GM19395 (cell line): Measurements from ENCODE around the gene KRT37.
"Not testable (repeated sequence)": the region's sequence is repeated elsewhere in the genome, so short reads cannot be mapped to it uniquely, and the experiment has no call there.

Source experiments
- ATAC-seq: cut with Tn5 transposase; IDR thresholded peaks from one replicate; pipeline ENCODE4 v1.9.1; 2021; ENCODE audit warnings: mild to moderate bottlenecking, moderate library complexity; ENCODE audit not compliant: unreplicated experiment

KRT37 gene

DNA sequence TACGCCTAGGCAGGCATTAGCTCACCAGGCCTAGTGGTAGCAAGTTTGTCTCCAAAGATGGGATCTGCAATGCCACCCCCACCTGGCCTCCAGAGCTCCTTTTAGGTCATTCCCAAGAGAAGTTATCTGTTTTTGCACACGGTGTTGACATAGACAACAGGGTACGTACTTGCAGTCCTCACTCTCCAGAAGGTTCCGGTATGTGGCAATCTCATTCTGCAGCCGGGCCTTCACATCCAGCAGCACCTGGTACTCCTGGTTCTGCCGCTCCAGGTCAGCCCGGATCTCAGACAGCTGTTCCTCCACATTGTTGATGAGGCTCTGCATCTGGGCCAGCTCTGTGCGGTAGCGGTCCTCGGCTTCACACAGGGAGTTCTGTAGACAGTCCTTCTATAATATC, 17.2 kb downstream of the KRT37 start:
- ATAC-seq: no peak

DNA sequence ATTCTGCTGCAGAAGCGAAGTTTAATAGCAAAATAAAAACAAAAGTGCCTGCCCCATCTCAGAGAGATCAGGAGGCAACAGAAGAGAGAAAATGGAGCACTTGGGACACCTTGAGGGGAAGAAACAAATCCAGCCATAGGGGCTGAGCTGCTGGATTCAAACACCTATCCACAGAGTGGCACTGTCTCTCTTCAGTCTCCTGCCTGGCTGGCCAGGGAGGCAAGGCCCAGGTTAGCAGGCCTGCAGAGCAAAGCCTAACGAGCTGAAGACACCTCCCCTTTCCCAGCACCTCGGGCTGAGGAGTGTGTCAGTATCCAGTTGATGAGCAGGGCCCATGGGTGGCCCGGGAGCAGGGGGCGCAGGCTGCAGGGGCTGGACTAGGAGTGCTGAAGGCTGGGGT, 18.2 kb downstream of the KRT37 start:
- no peak for ATAC-seq

DNA sequence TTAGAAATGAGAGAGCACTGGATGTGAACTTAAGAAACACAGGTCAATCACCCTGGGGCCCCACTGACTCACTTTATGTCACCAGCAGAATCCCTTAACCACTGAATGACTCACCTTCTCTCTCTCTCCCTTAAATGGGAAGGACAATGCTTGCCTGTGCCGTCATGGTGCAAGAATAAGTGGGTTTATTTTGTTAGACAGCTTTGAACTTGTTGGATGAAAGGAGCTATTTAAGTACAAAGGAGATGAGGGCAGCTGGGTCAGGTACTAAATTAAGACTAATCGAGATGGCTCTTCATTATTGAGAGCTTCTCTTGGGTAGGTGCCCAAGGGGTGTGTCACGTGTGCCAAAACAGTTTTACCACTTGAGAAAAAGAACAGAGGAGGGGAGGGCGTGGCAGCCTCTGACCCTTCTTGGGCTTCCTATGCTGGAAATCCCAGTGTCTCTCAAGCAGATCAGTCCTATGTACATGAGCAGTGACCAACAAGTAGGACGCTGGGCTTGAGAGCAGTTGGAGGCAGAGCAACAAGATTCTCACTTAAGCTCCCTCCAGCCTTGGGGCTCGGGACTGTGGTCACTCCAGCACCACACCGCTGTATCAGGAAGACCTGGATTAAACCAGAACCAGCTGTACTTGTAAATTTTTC, 20.2 kb downstream of the KRT37 start:
- ATAC-seq: no peak

DNA sequence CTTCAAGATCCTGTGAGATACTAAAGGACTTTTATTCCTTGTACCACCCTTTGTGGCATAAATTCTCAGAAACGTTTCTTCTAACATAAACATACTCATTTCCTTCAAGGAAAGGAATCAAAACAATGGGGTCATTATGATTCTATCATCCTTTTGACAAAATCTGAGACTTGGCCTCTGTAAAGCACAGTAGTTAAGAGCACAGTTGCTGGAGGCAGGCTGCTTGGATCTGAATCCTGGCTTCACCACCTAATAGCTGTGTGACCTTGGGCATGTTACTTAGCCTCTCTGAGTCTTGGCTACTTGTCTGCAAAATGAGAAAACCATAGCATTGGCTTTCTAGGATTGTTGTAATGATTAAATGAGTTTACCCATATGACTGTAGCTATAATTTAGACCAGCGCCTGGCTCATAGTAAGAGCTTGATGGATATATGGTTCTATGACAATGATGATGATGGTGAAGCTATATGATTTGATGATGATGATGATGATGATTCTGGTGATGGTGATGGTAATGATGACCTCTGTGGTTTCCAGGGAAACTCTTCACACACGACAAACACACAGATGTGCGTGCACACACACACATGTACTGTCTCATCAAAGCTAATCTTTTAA, 20.9 kb downstream of the KRT37 start:
- ATAC-seq: no peak

DNA sequence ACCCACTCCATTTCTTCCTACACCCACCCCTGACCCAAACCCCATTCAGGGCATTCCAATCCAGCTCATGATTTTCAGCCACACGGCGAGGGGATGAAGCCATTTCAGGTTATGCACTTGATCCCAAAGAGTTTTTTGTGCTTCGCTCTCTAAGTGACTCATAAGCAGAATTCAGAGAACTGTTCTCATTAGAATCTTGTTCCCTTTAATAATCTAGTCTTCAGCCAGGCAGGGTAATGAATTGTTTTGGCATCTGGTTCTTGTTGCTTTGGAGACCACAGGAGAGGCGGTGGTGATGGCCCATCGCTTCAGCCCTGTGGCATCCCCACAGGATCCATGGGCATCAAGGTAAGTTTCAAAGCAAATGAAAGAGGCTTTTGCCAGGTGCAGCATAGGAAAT, 22.2 kb downstream of the KRT37 start:
- no peak for ATAC-seq

DNA sequence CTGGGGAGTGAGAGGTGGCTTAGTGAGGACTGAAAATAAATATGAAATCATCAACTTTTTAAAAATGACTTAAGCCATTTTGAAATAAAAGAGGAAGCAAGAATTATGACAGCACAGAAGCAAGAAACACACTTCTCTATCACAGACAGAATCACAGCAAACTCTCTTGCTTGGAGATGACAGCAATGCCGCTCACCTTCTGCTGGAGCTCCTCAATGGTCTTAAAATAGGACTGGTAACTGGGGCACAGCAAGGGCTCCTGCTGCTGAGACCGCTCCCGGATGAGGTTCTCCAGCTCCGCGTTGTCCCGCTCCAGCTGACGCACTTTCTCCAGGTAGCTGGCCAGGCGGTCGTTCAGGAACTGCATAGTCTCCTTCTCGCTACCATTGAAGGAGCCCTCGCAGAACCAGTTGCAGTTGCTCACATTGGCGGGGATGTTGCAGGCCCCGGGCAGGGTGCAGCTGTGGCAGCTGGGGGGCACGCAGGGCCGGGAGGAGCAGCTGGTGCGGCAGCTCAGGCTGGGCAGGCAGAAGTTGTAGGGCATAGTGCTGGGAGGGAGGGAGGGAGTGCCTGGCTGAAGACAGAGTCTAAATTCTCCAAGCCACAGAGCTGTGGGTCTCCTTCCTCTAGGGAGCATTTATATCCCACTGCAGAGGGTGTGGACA, 27.3 kb downstream of the KRT37 start, which contains the start of gene KRT31:
KRT31 (minus strand) TSS at position 613 of the 665 bp plus-strand sequence; CDS start at position 544, 69 bp downstream.
- ATAC-seq: no peak

DNA sequence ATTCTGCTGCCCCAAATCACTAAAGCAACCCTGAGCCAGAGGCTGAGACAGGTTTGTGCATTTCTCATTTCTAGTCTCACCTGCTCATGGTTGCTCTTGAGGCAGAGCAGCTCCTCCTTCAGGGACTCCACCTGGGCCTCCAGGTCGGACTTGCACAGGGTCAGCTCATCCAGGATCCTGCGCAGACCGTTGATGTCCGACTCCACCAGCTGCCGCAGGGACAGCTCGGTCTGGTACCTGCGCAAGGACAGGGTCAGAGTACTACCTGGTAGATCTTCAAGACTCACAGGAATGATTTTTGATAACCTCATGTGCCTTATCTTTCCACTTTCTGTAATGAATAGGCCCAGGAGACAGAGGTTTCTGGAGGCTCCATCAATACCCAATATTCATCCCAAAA, 28.0 kb downstream of the KRT37 start:
- no peak for ATAC-seq

DNA sequence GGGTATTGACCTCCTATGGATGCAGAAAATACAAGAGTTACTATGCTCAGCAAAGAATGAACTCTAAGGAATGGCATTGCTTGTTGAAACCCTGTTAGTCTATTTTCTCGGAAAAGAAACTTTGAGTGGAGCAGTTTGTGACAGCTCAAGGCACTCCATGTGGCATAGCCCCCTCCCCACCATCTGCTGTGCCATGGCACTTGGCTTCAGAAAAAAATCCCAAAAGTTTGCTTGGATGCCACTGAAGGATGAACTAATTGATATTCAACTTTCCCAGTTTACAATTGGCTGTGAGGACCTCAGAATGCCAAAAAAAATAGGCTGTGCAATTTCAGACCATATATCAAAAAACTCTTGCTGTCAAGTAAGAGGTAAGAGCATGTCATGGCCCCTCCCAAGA, 28.8 kb downstream of the KRT37 start:
- no peak for ATAC-seq

DNA sequence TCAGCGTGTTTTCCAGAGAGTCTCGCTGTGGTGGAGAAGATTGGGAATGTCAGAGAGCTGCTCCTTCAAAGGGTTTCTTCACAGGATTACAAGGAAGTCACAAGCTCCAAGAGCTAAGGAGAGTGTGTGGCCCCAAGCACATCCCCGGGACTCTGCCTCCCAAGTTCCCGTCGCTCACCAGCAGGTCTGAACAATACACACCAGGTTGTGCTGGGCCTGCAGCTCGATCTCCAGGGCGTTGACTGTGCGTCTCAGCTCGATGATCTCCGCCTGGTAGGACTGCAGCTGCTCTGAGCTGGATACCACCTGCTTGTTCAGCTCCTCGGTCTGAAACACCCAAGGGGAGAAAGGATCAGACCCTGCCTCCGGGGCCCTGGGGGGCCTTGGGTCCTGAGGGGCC, 29.3 kb downstream of the KRT37 start:
- ATAC-seq: not testable (repeated sequence)

DNA sequence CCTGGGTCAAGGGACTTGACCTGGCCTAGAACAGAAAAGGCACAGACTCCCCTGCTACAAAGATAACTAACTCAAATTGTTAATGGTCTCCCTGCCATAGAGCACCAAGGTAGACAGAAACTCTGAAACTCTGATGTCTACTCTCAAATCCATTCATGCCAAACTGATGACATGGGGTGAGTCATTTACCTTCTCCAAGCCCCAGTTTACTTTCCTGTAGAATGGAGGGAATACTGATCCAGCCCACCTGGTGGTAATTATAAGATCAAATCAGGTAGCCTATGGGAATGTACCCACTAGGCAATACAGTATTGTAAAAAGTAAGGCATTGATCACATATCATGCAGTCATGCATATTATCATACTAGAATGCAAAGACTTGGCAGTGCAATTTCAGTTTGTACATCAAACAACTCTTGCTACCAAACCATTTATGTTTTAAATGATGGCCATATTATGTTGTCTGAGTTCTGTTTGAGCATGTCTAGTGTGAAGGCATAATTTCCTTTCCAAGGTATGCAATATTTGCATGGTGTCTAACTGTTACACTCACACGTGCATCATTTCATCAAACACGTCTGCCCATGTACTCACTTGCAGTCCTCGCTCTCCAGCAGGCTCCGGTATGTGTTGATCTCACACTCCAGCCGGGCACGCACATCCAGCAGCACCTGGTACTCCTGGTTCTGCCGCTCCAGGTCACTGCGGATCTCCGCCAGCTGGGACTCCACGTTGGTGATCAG, 30.0 kb downstream of the KRT37 start:
- ATAC-seq: no peak

DNA sequence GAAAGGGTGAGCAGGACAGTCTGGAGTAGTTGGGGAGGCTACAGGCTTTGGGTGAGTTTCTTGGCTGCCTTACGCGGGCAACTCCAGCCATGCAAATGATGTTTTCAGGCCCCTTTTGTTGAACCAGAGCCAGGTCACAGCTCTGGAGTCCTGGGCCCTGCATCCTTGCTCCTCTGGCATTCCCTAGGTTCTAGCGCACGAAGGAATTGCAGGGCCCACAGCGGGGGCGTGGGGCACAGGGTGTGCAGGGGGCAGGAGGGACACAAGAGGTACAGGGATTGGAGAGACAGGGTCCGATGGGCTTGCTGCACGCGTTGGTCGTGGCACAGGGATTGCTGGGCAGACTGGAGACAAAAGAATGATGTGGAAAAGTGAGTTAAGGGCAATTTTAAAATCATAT, 30.6 kb downstream of the KRT37 start:
- ATAC-seq: no peak

DNA sequence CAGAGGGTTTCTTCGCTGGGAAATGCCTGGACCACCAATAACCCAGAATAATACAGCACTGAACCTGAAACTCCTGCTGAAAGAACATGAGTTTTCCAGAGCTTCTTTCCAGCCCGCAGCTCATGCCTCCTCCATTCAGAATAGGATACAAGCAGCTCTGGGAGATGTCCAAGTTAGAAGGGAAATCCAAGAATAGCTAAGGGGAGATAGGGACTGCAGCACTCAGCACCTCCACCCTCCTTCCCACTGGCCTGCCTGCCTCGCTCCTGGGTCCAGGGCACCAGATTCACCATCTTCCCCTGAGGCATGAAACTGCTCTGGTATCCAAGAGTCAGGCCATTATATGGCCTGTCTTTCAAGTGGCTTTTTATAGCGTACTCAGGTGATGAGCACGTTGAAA, 31.1 kb downstream of the KRT37 start:
- no peak for ATAC-seq

DNA sequence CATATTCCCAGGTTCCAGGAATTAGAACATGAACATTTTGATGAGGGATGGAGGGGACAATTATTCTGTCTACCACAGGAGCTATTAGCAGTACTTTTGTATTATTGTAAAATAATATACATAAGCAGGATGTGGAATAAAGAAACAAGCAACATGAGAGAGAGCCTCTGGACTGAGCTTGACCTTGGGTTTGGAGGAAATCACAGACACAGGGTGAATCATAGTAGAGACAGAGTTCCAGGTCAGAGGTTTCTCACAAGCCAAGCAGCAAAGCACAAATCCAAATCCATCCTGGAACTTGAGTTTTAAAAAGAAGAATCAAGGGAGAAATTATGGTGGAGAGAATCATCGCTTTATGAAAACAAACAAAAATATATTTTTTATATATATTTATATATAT, 32.1 kb downstream of the KRT37 start:
- no peak for ATAC-seq

DNA sequence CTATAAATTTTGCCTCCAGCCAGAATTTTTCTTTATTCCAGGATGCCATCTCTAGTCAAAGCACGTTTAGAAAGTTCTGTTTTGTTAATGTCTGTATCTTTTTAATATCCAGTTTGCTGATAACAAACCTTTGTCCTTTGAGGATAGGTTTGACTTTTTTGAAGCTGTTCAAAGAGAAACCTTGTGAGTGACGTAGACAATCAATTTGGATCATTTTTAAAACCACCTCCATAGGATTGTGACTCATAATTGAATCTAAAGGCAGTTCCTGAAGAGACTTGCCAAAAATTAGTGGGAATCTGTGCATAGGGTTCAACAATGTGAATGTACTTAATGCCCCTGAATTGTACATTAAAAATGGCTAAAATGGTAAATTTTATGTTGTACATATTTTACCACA, 32.9 kb downstream of the KRT37 start:
- no peak for ATAC-seq

DNA sequence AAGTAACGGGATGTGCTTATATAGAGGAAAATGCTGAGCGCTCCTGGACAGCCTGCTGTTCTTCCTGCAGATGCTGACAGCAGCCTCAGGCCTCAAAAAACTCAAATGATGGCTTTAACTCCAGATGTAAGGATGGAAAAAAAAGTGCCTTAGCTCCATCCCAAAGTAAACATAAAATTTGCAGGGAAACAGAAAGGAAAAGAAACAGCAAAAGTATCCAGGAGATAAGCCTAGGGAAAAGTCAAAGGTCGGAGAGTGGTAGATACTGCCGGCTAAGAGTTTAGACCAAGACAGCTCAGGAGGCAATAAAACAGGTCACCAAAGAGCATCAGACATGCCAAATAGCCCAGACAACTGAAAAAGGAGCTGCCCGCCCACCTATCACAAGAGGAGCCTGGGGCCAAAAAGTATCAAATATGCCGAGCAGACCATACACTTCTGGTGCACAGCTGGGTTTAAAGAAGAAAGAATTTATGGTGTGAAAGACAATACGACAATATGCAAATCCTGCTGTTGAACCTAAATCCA, 33.9 kb downstream of the KRT37 start:
- ATAC-seq: no peak

DNA sequence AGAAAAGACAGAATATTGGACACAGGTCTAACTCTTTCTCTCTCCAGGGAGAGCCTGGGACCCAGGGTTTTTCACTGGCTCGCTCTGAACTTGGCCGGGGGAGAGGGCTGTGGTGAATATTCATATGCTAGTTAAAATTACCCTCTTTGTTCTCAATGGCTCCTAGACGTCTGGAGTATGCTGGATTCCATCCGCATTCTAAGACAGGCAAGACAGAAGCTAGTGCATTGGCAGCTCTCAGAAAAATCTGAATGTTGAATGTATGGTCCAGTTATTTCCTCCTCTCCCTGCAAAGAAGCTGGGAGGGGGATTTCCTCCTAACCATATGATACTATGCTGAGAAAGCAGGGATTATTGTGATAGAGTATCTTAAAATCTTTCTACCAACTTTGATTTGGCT, 36.7 kb downstream of the KRT37 start:
- ATAC-seq: no peak

DNA sequence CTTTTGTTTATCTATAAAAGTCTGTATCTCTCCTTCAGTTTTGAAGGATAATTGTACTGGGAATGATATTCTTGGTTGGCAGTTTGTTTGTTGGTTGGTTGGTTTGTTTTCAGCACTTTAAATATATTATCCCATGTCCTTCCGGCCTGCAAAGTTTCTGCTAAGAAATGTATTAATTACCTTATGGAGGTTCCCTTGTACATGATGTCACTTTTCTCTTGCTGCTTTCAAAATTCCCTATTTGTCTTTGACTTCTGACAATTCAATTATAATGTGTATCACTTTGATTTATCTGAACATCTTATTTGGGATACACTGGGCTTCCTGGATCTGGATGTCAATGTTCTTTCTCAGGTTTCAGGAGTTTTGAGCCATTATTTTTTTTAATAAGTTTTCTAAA, 38.2 kb downstream of the KRT37 start:
- no peak for ATAC-seq

DNA sequence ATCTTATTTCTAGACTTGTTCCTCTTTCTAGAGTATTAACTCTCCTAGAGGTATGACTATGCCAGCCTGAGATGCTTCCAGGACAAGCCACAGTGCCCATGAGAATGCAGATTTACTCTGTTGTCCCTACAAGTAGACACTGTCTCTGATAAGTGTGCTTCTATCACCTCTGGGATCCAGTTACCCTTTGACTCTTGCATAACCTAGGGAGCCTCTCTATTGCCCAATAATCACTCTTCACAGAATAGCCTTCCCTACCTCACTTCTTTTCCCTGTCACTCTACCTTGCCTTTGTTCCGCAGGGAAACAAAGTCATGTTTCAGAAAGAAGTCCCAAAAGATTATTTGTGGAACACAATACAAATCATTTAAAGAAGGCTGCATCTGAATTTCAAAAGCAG, 40.7 kb downstream of the KRT37 start:
- no peak for ATAC-seq

DNA sequence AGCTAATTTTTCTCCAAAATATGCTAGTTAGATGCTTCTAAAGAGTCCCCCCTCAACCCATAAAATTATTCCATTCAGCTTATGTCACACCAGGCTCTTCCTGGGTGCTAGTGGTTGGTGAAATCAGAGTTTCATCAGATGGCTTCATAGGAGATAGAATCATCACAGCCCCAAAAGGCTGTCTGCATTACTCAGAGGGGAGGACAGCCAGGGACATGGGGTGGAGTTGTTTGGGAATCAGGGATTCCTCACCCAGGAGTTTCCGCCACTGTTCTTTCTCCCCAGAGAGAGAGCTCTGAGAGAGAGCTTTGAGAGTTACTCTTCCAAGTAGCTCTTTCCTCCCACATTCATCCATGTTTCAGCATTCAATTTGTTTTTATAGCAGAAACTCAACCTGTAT, 42.0 kb downstream of the KRT37 start:
- ATAC-seq: no peak

DNA sequence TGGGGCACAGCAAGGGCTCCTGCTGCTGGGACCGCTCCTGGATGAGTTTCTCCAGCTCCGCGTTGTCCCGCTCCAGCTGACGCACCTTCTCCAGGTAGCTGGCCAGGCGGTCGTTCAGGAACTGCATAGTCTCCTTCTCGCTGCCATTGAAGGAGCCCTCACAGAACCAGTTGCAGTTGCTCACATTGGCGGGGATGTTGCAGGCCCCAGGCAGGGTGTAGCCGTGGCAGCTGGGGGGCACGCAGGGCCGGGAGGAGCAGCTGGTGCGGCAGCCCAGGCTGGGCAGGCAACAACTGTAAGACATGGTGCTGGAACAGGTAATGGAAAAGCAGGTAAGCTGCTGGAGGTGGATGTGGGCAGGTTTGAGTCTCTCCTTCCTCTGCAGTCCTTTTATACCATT, 42.4 kb downstream of the KRT37 start, which contains the start of gene KRT34:
KRT34 (minus strand) TSS at position 364 of the 400 bp plus-strand sequence; CDS start at position 304, 60 bp downstream.
- not testable (repeated sequence) for ATAC-seq

DNA sequence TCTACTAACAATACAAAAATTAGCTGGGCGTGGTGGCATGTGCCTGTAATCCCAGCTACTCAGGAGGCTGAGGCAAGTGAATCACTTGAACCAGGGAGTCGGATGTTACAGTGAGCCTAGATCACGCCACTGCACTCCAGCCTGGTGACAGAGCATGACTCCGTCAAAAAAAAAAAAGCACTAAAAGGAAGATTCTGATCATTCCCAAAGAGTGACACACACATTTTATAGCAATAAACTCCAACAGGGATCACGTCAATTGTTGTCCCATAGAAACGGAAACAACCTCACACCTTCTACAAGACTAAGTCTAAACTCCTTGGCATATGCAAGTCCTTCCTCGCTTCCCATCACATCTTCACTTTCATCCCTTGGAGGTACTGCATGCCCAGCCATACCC, 44.3 kb downstream of the KRT37 start:
- not testable (repeated sequence) for ATAC-seq
